Raji (cell line): ENCODE data around the gene FAM20C.

Experiments
- POLR2A ChIP-seq: IDR thresholded peaks from 2 replicates; pipeline ENCODE4 v1.6.1; 2011; ENCODE audit warnings: low read depth, low read length, control low read depth; ENCODE audit not compliant: insufficient read depth

FAM20C gene

DNA sequence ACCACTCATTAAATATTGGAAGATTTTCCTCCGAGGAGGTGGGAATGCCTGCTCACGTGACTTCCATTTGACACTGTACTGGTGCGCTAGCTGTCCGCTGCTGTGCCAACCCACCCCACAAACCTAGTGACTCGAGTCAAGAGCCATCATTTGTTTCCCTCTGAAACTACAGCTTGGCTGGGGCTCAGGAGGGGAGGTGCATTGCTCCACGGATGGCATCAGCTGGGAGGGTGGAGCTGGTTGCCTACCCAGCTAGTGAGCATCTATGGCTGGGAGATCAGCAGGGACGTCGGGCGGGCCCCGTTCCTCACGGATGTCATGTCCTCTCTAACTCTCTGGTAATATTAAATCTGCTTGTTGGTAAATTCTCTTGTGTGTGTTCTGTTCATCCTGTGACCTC, 88.1 kb downstream of the FAM20C start:
- TF ChIP-seq POLR2A = no peak

DNA sequence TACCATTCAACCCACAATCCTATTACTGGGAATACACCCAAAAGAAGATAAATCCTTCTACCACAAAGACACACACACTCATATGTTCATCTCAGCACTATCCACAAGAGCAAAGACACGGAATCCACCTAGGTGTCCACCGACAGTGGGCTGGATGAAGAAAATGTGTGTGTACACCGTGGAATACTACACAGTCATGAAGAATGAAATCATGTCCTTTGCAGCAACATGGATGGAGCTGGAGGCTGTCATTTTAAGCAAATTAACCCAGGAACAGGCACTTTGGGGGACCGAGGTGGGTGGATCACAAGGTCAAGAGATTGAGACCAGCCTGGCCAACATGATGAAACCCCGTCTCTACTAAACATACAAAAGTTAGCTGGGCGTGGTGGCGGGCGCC, 89.3 kb downstream of the FAM20C start:
- no peak for TF ChIP-seq POLR2A

- TF ChIP-seq POLR2A = no peak
Observed at GRCh38 chr7:282621-283020, 90.2 kb downstream of the FAM20C start.

- TF ChIP-seq POLR2A = no peak
Observed at GRCh38 chr7:284762-285722, 92.7 kb downstream of the FAM20C start.

DNA sequence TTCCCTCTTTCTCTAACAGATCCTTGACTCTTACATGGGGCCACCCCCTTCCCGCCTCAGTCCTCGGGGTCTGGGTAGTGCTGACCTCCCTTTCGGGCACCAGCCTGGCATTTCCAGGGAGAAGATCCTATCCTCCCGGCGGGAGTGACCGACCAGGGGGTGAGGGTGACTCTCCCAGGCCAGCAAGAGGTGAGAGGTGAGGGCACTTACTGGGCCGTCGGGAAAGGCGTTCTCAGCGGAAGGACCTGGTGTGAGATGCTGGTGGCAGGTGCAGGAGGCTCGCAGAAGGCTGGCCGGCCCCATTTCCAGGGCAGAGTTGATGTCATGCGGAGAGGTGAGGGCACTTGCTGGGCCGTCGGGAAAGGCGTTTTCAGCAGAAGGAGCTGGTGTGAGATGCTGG, 93.4 kb downstream of the FAM20C start:
- no peak for TF ChIP-seq POLR2A

DNA sequence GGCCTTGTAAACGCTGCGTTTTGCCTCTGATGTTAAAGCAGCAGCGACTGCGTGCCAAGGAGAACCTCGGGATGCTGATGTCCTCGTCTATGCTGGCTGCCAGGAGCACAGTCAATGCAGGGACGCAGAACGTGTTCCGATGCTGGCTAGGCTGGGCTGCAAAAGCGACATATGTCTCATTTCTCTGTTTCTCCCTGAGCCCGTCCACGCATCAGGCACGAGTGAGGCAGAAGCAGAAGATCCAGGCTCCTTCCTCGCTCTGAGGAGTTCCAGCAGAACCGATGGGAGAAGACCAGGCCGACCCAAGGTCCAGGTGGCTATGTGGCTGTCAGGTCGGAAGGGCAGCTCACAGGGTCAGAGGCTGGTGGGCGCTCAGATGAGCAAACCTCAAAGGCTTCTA, 93.9 kb downstream of the FAM20C start:
- TF ChIP-seq POLR2A = no peak

DNA sequence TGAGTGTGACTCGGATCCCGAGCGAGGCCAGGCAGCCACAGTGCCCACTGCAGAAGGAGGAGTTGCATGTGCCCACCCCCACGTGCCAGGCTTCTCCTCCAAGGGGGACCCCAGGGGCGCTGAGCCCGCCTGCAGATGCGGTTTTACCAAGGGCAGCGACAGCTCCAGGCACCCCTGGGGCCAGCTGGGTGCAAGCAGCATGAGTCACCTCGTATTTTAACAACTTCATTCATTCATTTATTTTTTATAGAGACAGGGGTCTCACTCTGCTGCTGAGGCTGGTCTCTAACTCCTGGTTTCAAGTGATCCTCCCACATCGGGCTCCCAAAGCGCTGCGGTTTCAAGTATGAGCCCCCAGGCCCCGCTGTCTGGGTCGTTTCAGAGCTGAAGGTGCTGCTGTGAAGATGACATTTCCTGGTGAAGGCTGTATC, 96.3 kb downstream of the FAM20C start:
- no peak for TF ChIP-seq POLR2A

DNA sequence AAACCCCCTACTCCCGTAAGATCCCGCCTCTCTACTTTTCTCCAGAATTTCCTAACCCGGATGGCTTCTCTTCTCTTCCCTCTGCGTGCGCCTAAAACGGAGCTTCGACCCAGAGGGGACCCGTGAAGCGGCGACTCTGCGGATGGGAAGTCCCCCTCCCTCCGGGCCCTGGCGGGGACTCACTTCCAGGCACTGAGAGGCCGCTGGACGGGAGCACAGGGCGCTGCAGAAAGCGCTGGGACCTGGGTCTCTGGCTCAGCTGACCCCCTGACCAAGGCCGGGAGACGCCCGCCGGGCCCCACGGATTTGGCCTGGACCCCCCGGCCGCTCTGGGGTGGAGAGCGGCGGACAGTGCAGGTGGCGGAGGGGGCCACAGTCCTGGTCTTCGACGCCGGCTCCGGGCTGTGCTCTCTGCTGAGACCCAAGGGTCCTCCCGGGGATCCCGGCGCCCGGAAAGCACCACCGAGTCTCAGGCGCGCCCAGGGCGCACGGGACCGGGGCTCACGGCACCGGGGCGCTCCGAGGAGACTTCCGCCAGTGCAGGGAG, 96.9 kb downstream of the FAM20C start:
- no peak for TF ChIP-seq POLR2A

DNA sequence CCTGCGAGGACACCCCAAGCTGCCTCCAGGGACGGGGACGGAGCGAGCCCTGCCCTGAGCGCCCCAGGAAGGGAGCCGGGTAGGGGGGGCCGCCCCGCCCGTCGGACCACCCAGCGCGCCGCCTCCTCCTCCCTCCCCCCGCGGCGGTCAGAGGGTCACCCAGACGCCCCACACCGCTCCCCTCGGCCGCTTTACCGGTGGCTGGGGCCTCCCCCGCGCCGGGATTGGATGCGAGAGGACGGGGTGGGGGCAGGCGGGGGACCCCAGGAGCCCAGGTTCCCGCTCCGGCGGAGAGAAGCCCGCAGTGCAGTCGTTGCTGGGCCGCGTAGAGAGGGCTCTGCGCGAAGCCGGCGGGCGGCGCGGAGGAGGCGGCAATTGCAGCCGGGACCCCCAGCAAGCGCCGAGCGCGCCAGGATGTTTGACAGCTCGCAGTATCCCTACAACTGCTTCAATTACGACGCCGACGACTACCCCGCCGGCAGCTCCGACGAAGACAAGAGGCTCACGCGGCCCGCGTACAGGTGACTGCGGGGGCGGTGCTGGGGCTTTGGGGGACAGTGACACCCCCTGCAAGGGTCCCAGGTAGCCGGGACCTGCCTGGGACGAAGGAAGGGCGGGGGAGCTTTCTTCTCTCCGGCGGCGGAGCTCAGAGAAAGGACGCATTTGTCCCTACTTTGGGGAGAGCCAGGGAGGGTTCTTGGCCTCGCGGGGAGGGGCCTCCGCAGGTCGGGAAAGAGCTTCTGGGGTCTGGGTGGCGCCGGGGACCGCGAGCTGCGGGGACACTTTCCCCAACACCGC, 97.6 kb downstream of the FAM20C start, which contains the start of gene FOXL3:
Gene FOXL3 (plus strand): TSS at position 415 of the 798 bp plus-strand sequence. CDS start 0 bp downstream, at position 415.
- TF ChIP-seq POLR2A = no peak

- TF ChIP-seq POLR2A = no peak
Observed at GRCh38 chr7:290554-291372, 98.4 kb downstream of the FAM20C start.

DNA sequence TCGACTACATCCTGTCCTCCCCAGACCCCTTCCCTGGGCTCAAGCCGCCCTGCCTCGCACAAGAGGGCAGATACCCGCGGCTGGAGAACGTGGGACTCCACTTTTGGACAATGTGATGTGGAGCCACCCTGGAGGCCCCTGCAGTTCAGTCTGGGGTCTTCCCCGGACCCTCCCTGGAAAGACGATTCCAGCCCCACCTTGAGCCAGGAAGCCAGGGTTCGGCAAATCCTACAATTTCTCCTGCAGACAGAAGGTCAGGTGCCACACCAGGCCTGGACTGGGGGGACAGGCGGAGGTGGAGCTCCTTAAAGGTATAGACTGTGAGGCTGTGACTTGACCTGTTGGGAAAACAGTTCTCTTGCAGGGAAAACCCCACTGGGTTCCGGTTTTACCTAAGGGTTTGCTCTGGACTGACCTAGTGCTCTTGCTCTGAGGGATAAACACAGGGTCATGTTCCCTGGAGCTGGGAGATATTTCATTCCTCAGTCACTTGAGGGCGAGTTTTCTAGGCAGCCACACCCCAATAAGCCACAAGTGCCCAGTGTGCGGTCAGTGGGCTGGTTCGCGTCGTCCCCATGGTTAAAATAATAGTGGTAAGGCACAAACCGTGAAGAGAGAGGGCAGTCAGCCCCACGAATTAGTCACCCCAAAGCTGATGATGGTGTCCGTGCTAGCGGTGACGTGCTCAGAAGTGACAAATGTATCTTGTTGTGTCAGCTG, 99.2 kb downstream of the FAM20C start:
- TF ChIP-seq POLR2A = no peak

- TF ChIP-seq POLR2A = no peak
Observed at GRCh38 chr7:292226-292625, 99.9 kb downstream of the FAM20C start.

GRCh38 chr7:292826-293225, 100.5 kb downstream of the FAM20C start:
- no peak for TF ChIP-seq POLR2A
